HG03060 (cell line): ENCODE data around the gene PLD2.

ENCODE experiments used
- ATAC-seq: cut with Tn5 transposase; IDR thresholded peaks from one replicate; pipeline ENCODE4 v1.9.1; 2021; ENCODE audit warnings: low read depth, moderate number of reproducible peaks; ENCODE audit not compliant: unreplicated experiment

PLD2 gene

GRCh38 chr17:4788807-4789700, 17.9 kb upstream of the PLD2 start, which contains the start of gene GLTPD2:
TSS of gene GLTPD2 (plus strand) at chr17:4788964. CDS start at chr17:4789012, 48 bp downstream.
- ATAC-seq, result no peak

- no peak for ATAC-seq
These were observed 17.3 kb upstream of the PLD2 start for GRCh38 chr17:4789701-4789950.

DNA sequence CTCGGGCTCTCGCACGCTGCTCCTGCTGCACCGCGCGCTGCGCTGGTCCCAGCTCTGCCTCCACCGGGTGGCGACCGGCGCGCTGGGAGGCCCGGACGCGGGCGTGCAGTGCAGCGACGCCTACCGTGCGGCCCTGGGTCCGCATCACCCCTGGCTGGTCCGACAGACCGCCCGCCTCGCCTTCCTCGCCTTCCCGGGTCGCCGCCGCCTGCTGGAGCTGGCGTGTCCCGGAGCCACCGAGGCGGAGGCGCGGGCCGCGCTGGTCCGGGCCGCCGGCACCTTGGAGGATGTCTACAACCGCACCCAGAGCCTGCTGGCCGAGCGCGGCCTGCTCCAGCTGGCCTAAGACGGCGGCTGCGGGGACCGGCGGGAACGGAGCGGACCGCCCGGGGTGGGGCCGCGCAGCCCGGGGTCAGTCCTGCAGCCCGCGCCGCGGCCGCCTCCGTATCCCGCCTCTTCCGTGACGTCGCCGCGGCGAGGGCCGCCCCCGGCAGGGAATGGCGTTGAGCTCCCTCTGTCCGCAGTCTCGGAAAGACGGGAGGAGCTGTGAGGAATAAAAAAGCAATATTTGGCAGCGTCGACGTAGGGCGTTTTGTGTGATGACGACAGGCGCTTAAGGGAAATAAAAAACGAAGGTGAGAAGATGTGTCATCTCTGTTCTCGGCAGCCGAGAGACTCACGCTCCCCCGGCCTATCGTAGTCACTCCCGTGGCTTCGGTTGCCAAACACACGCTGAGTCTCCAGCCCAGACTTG, 16.8 kb upstream of the PLD2 start:
- no peak for ATAC-seq

GRCh38 chr17:4790705-4791088, 16.3 kb upstream of the PLD2 start:
- ATAC-seq, result no peak

DNA sequence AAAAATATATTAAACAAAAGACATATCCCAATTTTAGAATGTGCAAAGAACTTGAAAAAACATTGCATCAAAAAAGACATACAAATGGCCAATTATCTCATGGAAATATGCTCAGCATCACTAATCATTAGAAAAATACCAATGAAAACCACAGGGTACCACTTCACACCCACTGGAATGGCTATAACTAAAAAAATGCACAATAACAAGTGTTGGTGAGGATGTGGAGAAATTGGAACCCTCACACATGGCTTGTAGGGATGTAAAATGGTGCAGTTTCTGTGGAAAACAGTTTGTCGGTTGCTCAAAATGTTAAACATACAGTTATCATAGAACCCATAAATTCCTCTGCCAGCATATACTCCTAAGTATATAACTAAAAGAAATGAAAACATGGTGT, 11.8 kb upstream of the PLD2 start:
- no peak for ATAC-seq

DNA sequence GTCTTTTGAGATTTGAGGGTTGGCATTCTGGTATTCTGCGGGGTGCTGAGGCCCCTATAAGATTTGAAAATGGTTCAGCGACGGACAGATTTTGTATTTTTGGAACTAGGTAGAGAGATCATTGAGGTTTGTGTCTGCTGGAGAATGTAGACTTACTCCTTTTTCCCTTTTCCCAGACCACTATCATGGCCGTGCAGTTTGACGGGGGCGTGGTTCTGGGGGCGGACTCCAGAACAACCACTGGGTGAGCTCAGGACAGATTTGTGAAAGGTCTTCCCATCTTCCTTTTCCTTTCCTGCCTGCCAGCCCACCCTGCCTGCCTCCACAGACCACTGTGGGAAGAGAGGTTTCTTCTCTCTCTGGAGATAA, 10.4 kb upstream of the PLD2 start:
- ATAC-seq, result no peak

DNA sequence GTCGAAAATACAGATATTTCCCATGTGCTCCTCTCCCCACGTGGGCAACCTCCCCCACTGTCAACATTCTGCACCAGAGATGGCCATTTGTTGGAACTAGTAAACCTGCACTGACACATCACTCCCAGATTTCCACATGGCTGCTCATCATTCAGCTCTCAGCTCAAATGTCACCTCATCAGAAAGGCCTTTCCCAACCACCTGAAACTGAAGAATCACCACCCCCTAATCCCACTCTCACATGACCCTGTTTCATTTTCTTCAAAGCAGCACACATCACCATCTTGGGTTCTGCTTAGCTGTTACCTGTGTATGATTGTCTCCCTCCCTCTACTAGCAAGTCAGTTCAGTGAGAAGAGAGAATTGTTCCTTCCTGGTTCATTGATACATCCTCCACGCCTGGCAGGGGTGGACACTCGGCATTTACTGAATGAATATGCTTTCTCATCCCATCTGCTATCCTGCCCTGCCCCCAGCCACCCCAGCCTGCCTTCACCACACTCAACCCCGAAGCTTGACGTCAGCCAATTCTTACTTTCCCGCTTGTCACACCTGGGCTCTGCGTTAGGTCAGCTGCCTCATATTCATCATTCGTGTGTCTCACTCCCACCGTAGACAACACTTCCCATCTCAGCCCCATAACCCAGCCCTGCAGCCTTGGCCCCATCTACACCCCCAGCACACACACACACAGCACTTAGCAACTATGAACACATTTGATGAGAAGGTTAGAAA, 6.3 kb upstream of the PLD2 start:
- no peak for ATAC-seq

DNA sequence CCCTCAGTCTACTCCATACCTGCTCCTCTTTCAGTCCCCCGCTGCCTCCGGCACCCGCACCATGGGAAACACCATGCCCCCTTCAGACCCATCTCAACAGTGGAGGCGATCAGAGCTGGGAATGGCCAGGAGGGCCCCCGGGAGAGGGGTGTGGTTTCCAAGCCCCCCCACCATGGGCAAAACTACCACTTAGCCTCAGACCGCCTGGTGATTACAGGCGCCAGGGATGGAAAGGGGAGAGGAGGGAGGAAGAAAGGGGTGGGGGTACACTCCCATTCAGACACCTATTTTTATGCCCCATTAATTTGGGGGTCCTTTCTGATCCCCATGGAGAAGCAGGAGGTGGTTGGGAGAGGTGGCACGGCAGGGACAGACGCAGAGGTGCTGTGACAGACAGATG, 4.7 kb upstream of the PLD2 start, which contains the start of gene C17orf114:
Gene C17orf114, minus strand, starts transcription at position 101 of the 400 bp plus-strand sequence.
- no peak for ATAC-seq

GRCh38 chr17:4806456-4806776, 536 bp upstream of the PLD2 start:
- no peak for ATAC-seq

DNA sequence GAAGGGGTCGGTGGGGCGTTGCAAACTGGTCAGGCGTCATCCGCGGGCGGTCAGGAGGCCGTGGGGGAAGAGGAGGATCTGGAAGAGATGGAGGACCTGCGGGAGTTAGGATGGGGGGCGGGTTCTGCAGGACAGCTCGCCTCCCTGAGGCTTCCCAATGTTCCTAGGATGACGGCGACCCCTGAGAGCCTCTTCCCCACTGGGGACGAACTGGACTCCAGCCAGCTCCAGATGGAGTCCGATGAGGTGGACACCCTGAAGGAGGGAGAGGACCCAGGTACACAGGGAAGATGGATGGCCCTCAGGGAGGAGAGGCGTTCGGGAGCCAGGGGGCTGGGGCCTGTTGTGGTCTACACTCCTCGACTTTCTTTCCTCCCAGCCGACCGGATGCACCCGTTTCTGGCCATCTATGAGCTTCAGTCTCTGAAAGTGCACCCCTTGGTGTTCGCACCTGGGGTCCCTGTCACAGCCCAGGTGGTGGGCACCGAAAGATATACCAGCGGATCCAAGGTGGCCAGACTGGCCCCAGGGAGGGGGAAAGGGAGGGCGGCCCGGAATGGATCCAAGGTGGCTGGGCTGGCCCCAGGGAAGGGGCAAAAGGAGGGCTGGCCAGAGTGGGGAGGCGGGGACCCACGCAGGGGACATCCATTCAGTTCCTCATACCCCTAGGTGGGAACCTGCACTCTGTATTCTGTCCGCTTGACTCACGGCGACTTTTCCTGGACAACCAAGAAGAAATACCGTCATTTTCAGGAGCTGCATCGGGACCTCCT, 839 bp downstream of the PLD2 start:
- ATAC-seq, result no peak

DNA sequence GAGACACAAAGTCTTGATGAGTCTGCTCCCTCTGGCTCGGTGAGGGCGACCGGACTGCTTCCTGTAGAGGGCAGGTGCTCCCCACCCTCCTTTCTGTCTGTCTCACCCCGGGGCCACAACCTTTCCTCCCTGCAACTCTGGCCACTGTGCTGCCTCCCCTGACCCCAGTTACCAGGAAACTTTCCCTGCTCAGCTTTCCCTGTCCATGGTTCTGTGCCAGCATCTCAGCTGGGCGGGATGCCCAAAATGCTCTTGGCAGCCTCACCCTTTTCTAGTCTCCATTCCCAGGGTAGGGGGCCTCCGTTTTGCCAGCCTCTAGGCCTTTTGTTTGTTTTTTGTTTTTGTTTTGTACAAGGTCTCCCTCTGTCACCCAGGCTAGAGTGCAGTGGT, 1.4 kb downstream of the PLD2 start:
- ATAC-seq, result no peak

DNA sequence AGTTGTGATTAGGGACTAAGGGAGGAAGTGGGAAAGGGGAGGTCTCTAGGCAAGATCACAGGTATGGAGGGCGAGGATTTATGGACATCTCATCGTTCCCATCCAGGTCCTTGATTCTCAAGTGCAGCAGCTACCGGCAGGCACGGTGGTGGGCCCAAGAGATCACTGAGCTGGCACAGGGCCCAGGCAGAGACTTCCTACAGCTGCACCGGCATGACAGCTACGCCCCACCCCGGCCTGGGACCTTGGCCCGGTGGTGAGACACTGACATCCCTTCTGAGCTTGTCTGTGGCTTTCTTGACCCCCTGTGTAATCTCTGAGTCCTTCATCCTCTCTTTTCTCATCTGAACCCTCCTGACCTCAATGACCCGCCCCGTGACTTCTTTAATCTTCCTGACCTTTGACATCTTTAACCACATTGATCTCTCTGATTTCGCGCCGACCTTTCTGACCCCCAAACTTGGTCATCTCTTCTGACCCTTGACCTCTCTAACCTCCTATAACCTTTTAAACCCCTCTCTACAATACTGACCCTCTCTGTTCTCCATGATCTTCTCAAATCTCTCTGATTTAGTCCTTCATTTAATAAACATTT, 3.8 kb downstream of the PLD2 start:
- no peak for ATAC-seq

- ATAC-seq, result no peak
These were observed 4.5 kb downstream of the PLD2 start for GRCh38 chr17:4811471-4811870.

DNA sequence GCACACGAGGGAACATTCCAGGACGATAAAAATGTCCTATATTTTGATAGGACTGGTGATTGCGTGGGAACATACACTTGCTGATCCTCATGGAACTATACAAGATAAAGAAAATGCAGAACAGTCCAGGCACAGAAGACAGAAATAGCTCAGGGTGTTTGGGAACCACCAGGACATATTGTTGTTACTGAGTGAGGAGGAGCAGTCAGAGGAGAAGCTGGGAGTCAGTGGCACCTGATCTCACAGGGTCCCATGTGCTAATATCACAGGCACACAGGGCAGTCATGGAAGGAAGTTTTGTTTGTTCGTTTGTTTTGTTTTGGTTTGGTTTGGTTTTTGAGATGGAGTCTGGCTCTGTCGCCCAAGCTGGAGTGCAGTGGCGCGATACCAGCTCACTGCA, 5.7 kb downstream of the PLD2 start:
- no peak for ATAC-seq

DNA sequence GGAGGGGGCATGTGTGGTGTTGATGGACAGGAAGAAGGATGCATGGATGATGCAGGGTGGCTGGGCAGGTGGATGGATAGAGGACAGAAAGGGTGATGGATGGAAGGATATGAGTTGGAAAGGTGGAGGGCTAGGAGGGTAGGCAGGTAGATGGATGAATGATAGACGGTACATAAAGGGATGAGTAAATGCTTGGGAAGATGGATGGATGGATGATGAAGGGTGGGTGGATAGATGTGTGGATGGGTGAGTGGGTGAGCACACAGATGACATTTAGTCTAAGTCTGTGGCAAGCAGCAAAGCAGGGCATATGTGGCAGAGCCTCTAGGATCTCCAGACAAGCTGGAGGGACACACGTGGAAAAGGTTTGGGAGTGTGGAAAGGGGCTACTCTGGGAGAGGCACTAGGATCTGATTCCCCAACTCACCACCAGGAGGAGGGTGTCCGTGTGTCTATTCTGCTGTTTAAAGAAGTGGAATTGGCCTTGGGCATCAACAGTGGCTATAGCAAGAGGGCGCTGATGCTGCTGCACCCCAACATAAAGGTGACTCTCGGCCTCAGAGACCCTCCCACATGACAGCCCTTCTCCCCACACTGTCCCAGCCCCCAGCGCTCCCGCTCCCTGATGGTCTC, 8.2 kb downstream of the PLD2 start:
- no peak for ATAC-seq

DNA sequence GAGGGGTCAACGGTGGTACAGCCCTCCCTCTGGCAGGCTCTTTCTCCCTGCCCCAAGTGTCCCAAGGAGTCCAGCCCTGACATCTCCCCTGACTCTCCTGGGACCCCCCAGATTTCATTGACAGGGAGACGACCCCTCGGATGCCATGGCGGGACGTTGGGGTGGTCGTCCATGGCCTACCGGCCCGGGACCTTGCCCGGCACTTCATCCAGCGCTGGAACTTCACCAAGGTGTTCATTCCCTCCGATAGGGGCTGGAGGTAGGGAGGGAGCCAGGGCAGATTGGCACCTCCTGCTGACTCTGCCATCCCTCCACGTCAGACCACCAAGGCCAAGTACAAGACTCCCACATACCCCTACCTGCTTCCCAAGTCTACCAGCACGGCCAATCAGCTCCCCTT, 9.9 kb downstream of the PLD2 start:
- no peak for ATAC-seq

DNA sequence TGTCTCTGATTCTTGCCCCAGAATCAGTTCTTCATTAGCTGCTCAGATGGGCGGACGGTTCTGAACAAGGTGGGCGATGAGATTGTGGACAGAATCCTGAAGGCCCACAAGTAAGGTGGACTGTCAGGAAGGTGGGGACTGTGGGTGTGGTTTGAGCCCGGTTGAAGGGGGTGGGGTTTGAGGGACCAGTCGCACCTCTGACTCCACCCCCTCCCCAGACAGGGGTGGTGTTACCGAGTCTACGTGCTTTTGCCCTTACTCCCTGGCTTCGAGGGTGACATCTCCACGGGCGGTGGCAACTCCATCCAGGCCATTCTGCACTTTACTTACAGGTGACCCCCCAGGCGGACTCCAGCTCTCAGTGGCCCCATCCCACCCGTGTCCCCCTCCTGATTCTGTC, 11.3 kb downstream of the PLD2 start:
- no peak for ATAC-seq

- ATAC-seq, result no peak
These were observed 15.9 kb downstream of the PLD2 start for GRCh38 chr17:4822835-4823234.

DNA sequence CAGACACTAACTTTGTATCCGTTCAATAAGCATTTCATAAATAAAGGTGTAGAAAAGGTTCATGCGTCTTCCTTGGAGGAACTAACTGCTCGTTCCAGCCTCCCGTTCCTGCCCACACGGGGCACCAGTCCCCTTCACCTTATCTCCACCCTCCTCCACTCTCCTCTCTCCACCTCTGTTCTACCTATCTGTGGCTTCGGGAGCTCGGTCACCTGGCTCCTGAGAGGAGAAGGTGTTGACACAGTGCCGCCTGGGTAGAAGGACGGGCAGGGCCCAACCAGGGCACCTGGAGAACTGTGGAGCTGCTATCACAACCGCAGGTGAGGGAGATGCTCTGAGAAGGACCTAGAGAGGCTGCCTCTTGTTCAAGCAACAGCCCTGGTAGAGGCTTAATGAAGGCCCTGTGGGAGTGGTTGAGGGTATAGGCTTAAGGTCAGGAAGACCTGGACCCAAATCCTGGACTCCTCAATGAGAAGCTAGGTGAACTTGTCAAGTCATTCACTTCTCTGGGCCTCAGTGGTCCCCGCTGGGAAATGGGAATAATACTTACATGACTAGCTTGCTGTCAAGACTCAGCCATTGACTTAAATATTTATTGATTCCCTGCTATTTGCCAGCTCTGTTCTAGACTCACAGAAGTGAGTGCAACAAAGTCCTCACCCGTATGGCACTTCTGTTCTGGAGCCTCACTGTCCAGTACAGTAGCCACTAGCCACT, 16.6 kb downstream of the PLD2 start:
- no peak for ATAC-seq
